Spleen (tissue), 7 donors: Measurements from ENCODE around the gene ABCG1.
A peak's percentile ranks its signal among the peaks of the same experiment; 100 is the strongest.

Source experiments
- CTCF ChIP-seq, 11 experiments: fragments of 200-600 bp in 7 of 11; fragments of 450-650 bp in 4 of 11; sonication (generic) in 4 of 11; IDR thresholded peaks in 8 of 11; conservative IDR thresholded peaks in 3 of 11; 1 replicate in 7 of 11; 2 replicates in 4 of 11; pipeline versions ENCODE4 v1.4.0 to v1.8.0; 2016 to 2021; ENCODE audit warnings: antibody characterized with exemption in 11 of 11, inconsistent platforms in 4 of 11, mild to moderate bottlenecking in 1 of 11
- POLR2A ChIP-seq, 3 donors: fragments of 450-650 bp; IDR thresholded peaks; one replicate each; pipeline ENCODE4 v1.5.1; 2017; ENCODE audit warnings: antibody characterized with exemption in 3 of 3, mild to moderate bottlenecking in 1 of 3
- POLR2AphosphoS5 ChIP-seq, 3 donors: sonication (generic); formaldehyde crosslinking; IDR thresholded peaks; one replicate each; pipeline ENCODE4 v1.5.1; 2017; ENCODE audit warnings: antibody characterized with exemption in 3 of 3
- donor health status: DM: no; HTN: no; CAD: no; lungs with moderate emphysema.
- donor health status: DM: no; HTN: no; CAD: no.
- donor health status: DM: no; HTN: no; CAD: no.

DNA sequence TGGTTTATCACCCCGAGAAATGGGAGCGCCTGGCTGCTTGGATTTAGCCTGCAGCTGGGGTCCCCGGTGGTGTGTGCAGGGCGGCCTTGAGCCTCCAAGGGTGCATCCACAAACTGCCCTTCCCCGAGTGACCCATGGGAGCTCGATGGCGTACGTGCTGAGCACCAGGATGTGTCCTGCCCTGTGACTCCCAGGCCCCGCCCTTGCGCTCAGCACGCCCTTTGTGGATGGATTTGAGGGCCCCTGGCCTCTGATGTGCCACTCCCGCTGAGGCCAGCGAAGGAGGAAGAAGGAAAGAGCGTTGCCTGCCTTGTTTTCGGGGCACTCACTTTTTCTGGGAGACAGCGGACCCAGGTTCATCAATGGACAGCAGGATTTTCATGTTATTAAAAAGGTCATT, 98.0 kb downstream of the ABCG1 start:
- TF ChIP-seq POLR2A (IDR thresholded peaks at IDR 0.05), result no peak
- no peak for TF ChIP-seq CTCF (IDR thresholded peaks at IDR 0.05 in 8 of 11, conservative IDR thresholded peaks at IDR 0.05 in 3 of 11)
- TF ChIP-seq POLR2AphosphoS5 (IDR thresholded peaks at IDR 0.05), result peak in 1 of 3 donors; percentile 33
